ENCODE measurements around the gene GNGT2. TPM values are rescaled to one million over a fixed set of nuclear protein-coding genes. Genes with fewer than 3 reads are reported as not detected.
A peak's percentile ranks its signal among the peaks of the same experiment; 100 is the strongest.

GNGT2 gene
- total RNA-seq, 1 experiment from 2014 or later, result not detected

DNA sequence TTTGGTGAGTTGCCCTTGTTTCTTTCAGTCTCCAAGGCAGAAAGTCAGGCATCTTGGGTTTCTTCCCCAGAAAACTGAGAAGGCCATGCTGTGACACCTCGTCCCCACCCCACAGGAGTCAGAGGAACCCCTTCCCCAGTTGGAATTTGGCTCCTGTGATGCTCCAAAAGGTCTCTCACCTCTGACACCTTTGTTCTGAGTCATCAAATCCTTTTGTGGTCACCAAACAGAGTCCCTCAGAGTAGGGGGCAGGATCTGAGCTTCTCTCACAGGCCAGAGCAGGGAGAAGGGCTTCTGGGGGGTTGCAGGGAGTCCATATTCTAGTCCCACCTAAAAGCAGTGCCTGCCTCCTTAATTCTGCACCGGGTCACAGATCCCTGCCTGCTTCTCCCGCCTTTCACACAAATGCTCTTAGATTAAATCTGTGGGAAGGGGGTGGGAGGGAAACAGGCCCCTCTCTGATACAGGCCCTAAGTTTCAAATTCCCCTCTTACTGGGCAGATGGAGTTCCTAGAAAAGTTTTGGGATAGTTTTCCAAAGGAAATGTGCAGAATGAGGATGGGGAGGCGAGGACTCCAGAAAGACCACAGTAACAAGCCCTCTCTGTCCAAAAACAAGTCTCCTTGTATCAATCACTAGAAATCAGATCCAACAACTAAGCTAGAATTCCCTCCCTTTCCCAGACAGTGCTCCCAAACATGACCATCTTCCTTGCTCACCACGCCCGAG, 18.9 kb upstream of the GNGT2 start:
- no peak for DNase-seq (ENCODE audit: low read depth)

DNA sequence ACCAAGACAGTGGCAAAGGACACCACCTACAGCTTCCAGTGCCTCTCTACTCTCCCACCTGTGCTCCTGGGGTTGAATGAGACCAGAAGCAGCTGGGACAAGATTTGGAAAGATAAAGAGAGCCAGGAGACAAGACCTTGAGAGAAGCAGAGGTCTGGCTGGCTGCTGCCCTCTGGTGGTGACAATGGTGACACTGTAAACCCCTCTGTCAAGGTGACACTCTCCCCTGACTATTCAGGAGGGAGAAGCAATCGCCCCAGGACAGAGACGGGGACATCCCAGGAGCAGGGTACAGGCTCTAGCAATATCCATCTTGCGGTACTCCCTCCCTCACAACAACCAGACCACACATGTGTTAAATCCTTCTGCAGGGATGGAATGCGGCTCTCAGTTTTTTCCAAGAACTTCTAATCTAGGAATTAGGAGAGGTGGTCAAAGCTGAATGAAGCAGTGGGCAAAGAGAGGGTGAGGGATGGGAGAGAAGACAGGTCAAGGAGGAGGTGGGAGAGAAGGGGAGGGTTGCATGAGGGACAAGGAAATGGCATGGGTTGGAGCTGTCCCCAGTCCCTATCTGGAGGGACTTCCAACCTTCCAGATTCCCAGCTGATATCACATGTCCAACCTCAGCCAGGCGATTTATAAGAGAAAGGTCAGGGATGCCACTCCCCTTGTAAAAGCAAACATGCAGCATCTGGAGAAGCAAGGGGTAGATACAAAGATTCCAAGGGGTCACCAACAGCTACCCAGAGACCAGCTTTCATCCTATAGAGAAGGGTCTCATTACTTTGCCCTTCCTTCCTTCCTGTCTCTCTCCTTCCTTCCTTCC, 17.3 kb upstream of the GNGT2 start:
- peak; percentile 70 for DNase-seq (ENCODE audit: low read depth)

DNA sequence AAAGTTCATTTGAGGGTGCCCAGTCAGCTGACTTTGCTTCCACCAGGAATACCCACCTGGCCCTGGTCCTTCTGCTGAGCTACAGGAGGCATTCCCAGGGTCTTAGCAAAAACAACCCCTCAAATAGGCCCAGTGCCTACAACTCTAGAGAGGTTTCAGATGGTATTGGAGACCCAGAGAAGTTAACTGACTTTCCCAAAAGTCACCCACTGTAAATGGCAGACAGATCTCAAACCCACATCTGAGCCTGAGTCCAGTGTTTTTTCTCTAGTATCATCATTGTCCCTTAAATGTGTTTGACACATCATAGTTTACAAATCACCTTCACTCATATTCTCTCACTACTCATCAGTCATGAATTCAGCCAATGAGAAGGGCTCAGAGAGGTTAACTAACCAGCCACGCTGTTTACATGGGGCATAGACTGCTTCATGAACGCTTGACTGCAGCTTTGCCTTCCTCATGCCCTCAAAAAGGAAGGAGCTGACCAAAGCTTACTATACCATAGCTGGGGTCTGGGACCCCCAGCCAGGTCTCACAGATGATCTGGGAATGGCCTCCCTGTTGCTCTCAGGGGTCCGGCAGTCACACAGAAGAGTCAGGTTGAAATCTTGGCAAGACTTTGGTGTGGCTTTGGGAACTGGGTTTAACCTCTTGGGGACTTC, 16.5 kb upstream of the GNGT2 start:
- no peak for DNase-seq (ENCODE audit: low read depth)

DNA sequence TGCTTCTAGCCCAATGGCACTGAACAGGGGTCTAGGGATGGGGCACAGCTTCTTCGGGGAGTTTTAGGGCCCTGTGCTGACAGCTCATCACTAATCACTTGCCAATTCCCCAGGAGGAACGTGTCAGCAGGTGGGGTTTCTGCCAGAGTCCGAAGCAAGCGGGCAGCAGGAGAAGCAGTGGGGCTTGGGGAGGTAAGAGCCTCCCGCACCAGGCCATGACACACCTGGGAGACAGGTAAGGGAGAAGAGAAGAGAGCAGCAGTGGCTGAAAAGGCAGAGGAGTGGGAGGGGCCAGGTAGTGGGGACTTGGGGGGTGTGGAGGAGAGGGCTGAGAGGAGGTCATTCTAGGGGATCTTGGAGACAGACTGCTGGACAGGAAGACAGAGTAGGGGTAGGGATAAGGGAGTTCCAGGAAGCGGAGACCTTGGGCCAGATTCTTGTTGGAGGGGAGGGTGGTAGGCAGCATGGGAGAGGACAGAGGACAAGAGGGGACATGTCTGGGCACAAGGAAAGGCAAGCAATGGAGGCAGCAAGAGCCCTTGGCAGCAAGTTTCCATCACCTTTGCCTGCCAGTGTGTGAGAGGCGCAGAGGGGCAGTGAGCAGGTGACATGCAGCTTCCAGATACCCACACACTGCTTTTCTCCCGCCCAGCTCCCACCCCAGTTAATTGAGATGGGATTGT, 15.3 kb upstream of the GNGT2 start:
- DNase-seq (ENCODE audit: low read depth), result no peak

DNA sequence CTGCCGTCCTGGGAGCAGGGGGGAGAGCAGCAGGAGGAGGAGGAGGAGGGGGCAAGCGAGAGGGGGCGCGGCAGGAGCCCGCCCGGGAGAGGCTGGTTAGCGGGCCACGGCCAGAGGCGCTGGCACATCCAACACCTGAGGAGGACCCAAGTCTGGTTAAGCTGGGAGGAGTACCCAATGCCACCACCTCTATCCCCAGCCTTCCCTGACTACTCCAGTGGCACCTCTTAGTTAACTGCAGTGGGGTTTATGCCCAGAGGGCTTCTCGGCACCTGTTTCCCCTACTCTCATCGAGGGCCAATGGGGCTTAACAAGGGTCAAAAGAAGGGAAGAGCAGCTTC, 14.6 kb upstream of the GNGT2 start:
- DNase-seq (ENCODE audit: low read depth), result no peak

DNA sequence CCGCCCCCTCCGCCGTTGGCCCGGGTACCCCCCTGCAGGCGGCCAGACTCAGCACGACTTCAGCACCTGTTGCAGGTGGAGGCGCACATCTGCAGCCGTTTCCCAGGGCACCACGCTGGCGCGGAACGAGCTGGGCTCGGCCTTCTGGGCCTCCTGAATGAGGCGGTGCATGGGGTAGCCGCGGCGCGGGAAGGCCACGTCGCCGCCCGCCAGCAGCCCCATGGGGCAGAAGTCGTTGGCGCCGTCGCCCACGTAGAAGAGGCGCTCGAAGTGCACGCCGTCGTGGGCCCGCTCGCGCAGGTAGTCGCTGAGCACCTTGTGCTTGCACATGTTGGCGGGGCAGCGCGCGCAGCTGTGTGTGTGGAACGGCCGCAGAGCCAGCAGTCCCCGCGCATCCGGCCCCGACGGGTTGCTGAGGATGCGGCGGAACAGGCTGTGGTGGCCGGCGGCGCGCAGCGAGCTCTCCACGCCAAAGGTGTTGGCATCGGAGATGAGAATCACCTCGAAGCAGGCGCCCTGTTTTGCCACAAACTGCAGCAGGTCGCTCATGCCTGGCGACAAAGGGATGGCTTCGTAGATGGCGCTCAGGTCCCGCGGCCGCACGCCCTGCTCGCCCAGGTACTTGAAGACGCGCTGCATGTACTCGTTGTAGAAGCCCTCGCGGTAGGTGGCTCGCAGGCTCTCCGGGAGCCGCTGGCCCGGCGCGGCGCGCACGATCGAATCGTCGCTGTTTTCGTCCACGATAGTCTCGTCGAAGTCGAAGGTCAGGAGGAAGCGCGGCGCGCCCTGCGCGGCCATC, 14.0 kb upstream of the GNGT2 start:
- DNase-seq (ENCODE audit: low read depth), result no peak

DNA sequence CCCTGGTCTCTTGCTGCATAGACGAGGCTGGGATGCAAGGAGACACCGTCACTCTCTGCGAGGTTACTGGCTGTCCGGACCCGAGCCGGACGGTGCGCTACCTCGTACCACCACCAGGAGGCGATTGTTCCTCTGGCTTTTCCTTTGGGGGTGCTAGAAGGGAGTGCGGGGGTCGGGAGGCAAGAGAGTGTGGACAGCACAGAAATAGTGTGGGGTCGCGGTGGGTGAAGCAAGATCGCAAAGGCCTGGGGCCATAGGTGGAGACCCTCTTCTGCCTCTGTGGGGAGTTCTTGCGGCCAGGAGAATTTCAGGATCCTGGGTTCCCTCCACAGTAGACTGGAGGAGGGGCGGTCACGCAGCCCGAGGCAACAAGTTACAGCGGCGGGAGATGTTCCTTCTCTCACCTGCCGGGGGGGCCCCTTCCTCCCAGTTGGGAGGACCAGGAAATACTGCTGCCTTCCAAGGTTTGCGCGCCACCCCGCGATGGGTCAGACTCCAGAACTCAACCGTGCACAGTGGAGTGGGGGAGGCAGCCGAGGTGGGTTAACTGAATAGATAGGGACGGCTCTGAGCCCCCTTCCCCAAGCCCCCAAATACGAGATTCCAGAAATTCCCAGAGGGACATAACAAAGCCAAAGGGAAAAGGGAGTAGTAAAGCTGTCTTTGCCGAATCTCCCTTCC, 13.3 kb upstream of the GNGT2 start:
- DNase-seq (ENCODE audit: low read depth), result peak; percentile 44

DNA sequence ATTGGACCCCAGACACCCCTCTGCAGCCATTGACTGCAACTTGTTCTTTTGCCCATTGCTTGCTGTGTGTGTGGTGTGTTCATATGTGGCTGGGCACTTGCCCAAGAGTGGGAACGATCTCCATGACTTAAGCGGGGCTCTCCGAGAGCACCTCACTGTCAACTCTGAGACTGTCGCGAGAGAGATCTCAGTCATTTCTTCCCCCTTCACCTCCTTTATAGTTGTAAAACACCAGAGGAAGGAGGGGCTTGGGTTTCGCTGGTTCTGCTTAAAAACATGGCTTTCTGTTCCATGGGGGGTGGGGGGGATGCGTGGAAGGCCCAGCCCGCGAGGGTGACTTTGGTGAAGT, 12.8 kb upstream of the GNGT2 start:
- DNase-seq (ENCODE audit: low read depth), result no peak

DNA sequence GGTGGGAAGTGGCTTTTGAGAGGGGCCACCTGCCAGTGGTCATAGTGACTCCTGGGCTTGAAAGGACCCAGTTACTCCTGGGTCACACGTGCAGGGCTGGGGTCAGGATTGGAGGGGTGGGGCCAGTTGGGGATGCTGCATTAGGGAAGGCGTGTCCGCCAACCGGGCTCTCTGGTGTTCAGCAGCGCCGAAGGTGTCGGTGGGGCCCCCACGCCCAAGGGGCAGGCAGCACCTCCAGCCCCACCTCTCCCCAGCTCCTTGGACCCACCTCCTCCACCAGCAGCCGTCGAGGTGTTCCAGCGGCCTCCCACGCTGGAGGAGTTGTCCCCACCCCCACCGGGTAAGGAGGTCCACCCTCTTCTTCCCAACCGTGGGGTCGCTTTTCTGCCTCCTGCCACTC, 9.6 kb upstream of the GNGT2 start:
- no peak for DNase-seq (ENCODE audit: low read depth)

DNA sequence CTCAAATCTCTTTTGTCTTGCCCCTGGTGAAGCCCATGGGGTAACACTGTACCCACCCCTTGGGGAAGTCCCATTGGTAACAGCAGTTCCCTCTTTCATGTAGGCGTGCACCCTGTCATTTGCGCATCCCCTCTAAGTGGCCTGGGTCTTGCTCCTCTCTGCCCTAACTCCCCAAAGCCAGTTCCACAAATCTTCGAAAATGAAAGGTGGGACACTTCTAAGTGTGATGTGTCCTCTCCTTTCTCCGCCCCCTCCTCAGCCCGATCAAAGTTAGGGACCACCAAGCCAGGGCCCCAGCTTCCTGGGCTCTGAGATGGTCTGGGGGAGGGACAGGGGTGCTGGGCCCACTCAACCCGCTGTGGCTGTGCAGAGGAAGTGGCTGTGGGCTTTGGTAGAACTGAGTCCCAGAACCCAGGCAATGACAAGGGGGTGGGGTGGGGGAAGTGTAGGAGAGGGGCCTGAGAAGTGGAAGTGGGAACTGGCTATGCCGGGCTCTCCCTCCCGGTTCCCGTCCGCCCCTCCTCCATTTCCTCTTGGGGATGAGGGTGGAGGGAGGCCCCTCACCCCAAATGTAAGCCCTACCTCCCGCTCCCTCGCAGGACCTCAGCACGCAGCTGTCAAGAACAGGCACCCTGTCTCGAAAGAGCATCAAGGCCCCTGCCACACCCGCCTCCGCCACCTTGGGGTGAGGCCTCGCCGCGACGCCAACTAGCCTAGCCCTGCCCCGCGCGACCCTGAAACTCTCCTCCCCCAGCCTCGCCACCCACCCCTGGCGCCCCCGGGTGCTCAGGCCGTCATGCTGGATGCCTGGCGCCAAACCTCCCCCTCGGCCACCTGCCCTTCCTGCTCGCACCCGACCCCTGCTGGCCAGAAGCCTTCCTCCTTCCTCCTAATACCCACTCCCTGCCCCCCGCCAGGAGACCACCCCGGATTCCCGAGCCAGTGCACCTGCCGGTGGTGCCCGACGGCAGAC, 8.9 kb upstream of the GNGT2 start:
- no peak for DNase-seq (ENCODE audit: low read depth)

DNA sequence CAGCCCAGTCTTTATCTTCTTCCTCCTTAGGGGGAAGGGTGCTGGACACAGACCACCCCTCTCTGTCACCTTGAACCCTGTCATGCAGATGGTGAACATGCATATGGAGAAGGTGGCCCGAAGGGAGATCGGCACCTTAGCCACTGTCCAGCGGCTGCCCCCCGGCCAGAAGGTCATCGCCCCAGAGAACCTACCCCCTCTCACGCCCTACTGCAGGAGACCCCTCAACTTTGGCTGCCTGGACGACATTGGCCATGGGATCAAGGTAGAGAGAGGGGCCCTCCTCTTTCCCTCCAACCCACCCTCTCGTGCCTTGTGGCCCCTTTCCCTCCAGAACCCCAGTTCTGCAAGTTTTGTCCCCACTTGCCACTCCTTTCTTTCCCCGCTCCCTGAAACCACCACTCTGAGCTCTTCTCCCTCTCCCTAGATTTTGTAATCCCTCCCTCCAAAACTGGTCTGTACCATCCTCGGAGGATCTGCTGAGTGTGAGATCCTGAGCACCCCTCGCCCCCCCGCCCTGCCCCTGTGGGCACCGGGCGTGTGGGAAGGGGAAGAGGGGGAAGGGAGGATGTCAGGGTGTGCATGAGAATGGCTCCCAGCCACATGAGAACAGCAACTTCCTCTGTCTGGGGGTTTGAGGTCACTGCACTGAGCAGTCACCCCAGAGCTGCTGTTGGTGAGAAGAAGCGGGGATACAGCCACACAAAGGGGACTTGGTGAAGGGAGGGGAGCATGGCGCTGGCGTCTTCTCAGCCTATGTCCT, 7.5 kb upstream of the GNGT2 start:
- DNase-seq (ENCODE audit: low read depth), result no peak

DNA sequence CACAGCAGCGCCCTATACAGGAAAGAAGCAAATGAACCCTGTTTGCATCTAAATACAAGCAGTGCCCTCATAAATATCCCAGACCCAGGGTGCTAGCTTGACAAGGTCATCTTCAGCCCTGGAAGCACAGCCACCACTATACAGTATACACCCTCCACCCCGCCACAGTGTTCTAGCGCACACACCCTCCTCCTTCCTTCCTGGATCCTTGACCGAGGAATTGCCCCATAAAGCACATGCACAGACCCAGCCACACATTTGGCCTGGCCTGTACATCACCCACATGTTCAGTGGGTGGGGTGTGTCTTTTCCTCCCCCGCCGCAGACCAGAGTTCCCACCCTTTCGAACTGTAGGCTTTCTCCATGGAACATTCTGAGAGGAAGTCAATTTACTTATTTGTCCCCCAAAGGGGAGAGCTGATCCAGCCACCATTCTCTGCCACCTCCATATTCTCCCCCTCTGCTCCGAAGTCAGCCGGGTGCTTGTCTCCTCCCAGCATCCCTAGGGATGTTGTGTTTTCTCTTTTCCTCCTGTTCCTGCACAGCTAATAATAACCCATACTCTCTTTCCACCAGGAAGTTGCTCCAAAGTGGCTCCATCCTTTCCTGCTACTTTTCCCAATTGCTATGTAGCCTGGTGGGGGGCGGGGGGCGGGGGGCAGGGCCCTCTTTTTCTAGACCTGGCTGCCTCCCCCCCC, 6.7 kb upstream of the GNGT2 start:
- DNase-seq (ENCODE audit: low read depth), result no peak

DNA sequence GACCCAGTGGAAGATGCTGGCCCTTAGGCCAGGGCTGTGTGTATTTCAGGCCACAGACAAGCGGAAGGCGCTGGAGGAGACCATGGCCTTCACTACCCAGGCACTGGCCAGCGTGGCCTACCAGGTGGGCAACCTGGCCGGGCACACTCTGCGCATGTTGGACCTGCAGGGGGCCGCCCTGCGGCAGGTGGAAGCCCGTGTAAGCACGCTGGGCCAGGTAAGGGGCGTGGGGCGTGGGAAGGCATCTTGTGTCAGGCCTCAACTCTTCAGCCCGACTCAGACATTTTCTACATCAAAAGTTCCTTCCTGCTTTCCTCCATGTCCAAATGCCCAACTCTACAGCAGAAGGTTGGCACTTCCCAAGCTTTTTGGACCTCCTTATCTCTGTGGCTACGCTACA, 6.1 kb upstream of the GNGT2 start:
- DNase-seq (ENCODE audit: low read depth), result no peak

DNA sequence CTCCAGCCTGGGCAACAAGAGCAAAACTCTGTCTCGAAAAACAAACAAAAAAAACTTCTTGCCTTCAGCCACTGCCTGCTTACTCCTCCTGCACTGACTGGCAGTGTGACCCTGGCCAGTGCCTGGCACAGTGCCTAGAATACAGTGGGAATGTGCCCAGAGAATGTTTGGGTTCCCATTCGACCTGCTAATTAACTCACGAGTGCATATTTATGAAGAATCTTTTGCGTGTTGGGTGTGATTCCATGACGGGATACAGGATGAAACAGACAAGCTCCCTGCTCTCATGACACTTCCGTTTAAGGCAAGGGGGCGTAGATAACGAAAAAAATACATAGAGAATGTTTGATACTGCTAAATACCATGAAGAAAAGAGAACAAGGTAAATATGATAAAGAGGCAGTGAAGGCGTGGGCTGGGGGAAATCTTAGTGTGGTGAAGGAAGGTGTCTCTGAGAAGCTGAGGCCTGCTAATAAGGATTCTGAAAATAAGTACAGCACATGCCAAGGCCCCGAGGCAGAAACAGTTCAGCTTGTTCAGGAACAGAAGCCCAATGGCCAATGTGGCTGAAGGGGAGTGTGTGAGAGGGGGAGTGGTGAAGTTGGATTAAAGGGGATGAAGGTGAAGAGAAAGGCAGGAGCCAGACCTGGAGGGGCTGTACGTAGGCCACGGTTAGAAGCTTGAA, 4.4 kb upstream of the GNGT2 start:
- no peak for DNase-seq (ENCODE audit: low read depth)

DNA sequence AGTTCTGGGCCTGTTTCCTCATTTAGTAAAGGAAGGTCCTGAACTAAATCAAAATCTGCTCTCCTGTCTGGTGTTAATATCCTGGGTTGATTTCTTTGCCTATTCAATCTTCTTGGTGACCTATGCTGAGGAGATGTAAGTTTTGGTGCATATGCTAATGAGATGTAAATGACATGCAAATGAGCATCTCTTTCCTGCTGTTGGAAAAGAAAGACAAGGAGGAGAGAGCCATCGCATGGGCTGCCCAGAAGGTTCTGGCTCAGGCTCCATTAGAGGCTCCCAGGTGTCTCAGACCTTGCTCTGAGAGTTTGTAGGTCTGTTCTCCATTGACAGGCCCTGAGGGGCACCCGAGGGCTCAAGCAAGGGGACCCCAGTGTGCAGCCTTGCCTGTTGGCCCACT, 3.5 kb upstream of the GNGT2 start:
- no peak for DNase-seq (ENCODE audit: low read depth)

DNA sequence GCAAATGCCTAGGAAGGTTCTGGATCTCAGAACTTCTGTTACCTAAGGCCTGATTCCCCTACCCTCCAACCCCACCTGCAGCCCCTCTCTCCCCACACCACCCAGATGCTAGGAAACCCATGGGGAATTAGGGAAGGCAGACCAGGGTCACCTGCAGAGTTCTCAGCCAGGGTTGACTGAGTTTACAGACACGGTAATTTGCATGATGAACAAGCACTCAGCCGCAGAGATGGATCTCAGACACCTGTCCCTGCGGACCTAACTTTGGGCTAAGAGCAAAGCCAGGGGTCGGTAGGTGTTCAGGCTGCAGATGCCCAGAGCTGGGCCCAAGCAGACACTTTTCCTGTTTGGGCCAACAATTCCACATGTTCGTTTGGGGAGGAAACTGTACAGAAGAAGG, 3.0 kb upstream of the GNGT2 start:
- no peak for DNase-seq (ENCODE audit: low read depth)

DNA sequence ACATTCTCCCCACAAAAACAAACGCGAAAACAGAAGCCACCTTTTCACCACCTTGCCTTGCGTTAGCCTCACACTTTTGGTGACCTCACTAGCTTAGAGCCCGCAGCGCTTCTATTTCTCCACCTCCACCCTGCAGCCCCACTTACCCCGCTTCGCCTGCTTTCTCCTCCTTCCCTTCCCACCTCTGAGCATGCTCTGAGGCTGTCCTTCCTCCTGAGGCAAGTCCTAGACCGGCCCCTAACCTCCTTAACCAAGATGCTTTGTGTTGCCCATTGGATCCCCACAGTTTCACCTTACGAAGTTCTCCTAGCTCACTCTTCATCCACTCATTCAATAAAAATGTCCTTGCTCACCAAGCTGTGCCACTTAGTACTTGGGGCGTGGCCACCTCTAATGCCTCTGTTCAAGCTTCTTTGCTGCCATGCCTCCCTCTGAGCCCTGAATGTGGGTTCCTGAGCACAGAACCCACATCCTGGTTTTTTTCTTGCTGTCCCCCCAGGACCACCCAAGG, 1.3 kb downstream of the GNGT2 start:
- no peak for DNase-seq (ENCODE audit: low read depth)

DNA sequence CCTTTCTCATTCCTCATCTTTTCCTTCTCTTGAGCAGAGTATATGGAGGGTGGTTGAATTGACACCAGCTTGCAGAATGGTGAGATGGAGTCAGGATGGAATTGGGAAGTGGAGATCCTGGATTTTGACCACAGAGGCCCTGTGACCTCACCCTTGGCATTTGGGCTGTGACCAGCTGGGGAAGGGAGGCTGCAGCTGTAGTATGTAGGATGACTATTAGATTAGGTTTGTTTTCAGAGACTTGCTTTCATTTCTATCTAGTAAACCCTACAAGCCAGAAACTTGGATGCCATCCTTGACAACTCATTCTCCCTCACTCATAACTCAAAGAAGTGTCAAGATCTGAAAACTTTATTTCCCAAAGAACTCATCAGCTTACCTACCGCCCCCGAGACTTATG, 5.9 kb downstream of the GNGT2 start:
- no peak for DNase-seq (ENCODE audit: low read depth)

Measured in Daoy (cell line).